Activated gamma-delta T cell (primary cell): Measurements from ENCODE around the gene TRHDE.

ENCODE experiments used
- DNase-seq: peaks from one replicate; lab custom pipeline; 2025; lab: John Stamatoyannopoulos, UW

The TRHDE gene

DNA sequence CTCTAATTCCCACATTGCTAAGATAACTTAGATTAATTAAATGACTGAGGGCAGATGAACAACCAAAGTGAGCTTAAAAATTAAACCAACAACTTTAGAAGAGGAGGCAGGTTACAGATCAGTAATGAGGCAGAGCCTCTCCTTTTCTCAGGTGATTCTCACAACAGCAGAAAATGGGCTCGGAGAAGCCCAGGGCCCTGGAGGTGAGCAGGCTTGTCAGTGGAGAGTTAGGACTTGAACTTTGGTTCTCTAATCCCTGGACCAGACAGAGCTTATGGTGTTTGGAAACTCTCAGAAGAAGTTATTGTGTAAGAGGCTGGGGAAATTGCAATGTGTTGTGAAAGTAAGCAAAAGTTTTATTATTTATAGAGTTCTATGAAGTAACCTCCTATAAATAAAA, 2.8 kb downstream of the TRHDE start:
- no peak for DNase-seq

- DNase-seq: no peak
These were observed 3.4 kb downstream of the TRHDE start for GRCh38 chr12:72275526-72275925.

DNA sequence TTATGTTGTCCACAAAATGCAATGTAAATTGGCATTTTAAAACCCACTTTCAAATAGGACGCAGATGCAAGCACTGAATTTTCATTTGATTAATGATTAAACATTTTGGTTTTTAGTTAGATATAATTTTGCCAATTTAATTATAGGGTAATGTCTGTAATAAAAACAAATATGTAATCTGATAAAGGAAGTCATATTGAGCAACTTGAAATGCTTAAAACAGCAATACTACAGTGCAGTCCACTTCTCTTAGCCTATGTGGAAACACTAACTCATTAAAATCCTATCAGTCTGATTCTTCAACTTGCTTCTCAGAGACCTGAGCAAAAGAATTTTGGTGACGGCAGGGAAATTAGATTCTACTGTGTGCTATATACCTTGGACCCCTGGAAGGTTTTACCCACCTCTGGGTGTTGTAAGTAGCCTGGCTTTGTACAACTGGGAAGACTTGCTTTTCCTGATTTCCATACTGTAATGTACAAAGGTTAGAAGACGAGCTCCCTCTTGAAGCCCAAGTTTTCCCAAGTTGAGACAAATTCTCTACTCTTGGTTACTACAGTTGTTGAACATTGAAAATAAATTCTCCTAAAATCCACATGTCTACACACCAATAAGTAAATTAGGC, 4.1 kb downstream of the TRHDE start:
- no peak for DNase-seq

DNA sequence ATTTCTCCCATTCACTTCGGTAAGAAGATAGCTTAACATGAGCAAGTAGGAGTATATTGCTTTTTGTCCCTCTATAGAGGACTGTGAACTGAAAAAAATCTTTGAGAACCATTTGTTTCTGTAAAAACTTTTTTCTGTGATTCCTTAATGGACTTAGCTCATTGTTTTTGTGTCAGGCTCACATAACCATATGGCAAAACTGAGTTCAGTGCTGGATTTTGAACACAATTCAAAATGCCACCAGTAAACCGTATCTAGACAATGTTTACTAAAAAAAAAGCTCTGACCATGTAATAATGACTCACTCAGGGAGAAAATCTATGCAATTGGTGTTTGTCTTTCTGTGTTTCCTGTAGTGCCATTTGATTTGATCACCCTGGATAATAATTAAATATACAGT, 5.2 kb downstream of the TRHDE start:
- DNase-seq: no peak

GRCh38 chr12:72278894-72279293, 6.7 kb downstream of the TRHDE start:
- DNase-seq: no peak

- DNase-seq: no peak
These were observed 9.0 kb downstream of the TRHDE start for GRCh38 chr12:72281126-72281525.

DNA sequence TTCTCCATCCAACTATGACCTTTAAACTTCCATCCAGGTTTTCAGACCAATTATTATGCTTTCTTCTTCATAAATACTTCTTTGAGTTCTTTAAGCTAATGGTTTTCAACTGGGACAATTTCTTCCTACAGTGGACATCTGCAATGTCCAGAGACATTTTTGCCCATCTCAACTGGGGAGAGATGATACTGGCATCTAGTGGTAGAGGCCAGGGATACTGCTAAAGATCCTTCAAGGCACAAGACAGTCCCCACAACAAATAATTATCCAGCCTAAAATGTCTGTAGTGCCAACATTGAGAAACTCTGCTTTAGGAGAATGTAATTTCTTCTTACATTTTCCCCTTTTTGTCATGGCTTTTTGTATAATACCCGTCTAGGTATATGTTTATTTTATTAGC, 10.6 kb downstream of the TRHDE start:
- DNase-seq: no peak

DNA sequence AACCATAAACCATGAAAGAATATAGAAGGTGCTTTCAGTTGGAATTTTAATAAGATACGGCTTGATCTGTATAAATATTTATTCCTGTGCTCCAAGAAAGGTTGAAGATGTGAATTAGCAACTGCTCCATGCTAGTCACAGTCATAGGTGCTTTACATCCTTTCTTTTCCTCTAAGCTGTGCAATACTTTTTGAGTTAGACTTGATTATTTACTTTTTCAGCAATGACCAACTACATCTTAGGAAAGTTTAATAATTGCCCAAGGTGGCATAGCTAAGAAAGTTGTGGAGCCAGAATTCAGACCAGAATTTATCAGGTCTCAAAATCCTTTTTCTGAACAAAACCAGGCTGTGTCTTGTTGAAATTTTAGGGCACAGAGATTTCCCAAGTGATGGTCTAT, 13.7 kb downstream of the TRHDE start:
- DNase-seq: no peak

GRCh38 chr12:72286526-72286925, 14.4 kb downstream of the TRHDE start:
- no peak for DNase-seq

DNA sequence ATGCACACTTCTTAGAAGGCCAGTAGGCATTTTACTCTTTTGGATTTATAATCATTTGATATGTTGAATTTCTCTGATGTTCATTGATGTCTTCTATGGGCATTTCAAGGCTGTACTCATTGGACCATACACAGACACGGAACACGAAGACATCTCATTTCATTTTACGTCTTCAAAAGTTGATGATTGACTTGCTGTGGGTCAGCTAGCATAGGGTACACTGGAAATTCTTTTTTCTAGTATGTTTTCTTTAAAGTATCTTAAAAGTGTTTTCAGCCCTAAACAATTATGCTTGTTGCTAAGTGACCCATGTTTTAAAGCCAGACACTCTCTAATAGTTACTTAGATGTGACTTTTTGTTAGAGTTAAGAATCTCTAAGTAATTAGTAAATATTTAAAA, 16.3 kb downstream of the TRHDE start:
- no peak for DNase-seq

DNA sequence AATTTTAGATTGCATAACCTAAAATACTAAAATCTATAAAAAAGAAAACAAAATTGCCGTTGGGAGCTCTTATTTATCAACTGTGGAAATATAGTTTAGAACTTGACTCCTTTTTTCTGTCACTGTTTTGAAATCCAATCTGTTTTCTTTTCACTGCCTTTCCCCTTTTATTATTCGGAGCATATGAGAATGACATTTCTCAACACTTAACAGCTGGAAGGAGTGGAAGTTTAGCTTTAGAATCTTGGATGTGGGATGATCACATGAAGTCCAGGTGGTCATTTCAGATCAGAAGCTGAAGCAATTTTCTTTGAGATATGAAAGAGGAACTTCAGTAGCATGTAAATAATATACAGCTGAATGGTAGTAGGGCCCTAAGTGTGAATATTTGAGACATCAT, 16.7 kb downstream of the TRHDE start:
- no peak for DNase-seq

DNA sequence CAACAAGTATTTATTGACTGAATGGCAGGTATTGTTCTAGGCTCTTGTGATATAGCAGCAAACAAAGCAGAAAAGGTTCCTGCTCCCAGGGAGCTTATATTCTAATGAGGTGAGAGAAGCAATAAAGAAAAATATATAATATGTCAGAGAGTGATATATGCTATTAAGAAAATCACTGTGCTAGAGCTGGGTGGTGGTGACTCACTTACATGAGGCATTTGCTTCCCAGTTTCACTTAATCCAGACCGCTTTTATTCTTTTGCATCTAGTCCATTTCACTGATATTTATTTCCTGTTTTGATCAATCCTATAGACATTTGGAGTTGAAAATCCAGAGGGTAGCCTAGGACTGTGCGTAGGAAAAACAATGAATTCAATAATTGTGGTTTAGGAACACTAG, 17.5 kb downstream of the TRHDE start:
- no peak for DNase-seq

DNA sequence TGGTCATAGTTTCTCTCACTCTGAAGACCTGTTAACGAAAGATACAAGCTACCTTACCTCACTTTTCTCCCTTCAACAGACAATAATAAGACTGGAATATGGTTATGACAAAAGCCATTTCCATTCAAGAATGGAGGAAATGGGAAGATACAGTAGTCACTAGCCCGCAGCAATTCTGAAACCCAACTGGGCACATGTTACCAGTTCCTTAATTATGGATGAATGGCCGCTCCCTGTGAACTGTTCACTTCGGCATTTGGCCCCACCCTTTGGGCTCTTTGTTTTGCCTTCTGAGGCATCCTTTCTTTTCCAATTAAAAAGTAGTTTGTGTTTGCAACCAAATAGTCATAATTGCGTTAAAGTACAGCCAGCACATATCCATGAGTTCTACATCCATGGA, 19.0 kb downstream of the TRHDE start:
- no peak for DNase-seq

DNA sequence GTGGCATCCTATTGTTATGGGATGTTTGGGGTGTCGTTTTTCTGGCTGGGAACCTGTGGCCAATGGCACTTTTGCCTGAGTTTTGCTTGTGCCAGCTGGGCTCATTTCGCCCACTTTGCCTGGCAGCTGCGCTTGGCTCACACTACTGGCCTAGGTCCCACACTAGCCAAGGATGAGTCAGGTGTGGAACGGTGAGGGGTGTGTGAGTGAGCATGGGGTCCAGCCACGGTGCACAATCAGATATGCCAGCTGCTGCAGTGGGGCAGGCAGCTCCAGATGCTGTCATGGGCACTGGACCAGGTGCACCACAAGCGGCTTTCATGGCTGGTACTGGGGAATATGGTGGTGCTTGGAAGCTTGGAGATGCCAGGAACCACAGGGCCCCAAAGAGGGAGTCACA, 21.5 kb downstream of the TRHDE start:
- DNase-seq: no peak

GRCh38 chr12:72295101-72295500, 22.9 kb downstream of the TRHDE start:
- DNase-seq: no peak

- no peak for DNase-seq
These were observed 23.6 kb downstream of the TRHDE start for GRCh38 chr12:72295744-72296143.

GRCh38 chr12:72296389-72296788, 24.2 kb downstream of the TRHDE start:
- no peak for DNase-seq

- DNase-seq: no peak
These were observed 25.5 kb downstream of the TRHDE start for GRCh38 chr12:72297666-72298065.

DNA sequence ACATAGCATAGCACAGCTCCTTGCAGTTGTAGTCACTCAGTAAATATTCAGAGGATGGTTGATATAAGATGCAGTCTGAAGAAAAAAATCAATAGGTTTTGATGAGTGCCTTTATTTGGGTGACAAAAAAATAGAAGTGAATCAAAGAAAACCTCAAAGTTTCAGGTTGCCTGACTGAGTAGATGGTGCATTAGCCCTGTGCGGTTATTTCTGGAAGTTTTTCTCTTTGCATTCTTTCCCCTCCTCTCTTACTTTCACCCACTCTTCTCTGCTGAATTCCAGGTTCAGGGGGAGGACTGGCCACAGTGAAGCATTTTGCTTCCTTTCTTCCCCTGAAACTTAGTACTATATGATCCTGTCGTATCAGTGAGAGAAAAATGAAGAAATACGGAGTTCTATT, 28.6 kb downstream of the TRHDE start:
- no peak for DNase-seq

DNA sequence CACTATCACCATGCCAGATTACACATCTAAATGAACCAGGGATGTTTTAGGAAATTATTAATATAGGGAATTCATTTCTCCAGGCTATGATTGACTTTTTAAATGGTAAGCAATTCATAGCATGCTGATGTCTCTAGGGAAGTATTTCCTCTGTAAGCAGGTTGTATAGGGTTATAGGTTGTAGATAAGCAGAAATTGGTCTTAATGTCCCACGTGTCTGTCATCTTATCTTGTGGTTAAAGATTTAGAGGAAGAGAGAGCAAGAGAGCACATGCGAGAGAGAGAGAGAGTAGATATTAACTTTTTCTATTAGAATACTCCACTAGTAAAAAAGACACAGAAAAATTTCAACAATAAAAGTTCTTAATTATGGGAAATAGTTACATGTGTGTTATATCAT, 32.6 kb downstream of the TRHDE start:
- no peak for DNase-seq

DNA sequence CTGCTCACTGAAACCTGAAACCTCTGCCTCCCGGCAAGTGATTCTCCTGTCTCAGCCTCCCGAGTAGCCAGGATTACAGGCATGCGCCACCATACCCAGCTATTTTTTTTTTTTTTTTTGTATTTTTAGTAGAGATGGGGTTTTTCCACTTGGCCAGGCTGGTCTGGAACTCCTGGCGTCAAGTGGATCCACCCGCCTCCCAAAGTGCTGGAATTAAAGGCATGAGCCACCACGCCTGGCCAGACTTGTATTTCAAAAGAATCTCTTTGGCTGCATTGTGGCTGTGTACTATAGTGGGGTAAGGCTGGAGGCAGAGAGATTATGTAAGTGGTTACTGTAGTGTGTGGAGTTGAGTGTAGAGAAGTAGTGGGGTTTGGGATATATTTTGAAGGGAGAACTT, 35.1 kb downstream of the TRHDE start:
- no peak for DNase-seq

- no peak for DNase-seq
These were observed 39.8 kb downstream of the TRHDE start for GRCh38 chr12:72311946-72312345.

GRCh38 chr12:72313806-72314205, 41.6 kb downstream of the TRHDE start:
- DNase-seq: no peak

GRCh38 chr12:72315858-72316257, 43.7 kb downstream of the TRHDE start:
- no peak for DNase-seq

GRCh38 chr12:72318341-72318740, 46.2 kb downstream of the TRHDE start:
- no peak for DNase-seq
